SK-N-SH (cell line): ENCODE results near the gene EVL. TPM values are rescaled to one million over a fixed set of nuclear protein-coding genes. Genes with fewer than 3 reads are reported as not detected.

Experiments used
- CTCF ChIA-PET: fragments of 300-600, 350-600 bp; formaldehyde crosslinking; extraction: SDS; loops from one replicate; lab custom pipeline; 2021; lab: Yijun Ruan, JAX
- POLR2A ChIA-PET: fragments of 350-600 bp; sonication (Branson Sonifier 250); formaldehyde crosslinking; extraction: SDS; loops from one replicate; lab custom pipeline; 2020; ENCODE audit warnings: antibody characterized with exemption, inconsistent platforms; lab: Yijun Ruan, JAX
- DNase-seq: peaks from one replicate; pipeline ENCODE4 v3.0.0; 2012
- H2AFZ ChIP-seq: fragments of 200-600 bp; sonication (generic); 2 replicates; pipeline ENCODE4 v1.8.1; 2016; ENCODE audit warnings: antibody characterized with exemption, mild to moderate bottlenecking, low read depth
- H3F3A ChIP-seq: fragments of 200-600 bp; sonication (generic); replicated peaks from 2 replicates; pipeline ENCODE3; 2016; ENCODE audit warnings: antibody characterized with exemption, mild to moderate bottlenecking; ENCODE audit not compliant: insufficient read depth
- H3K27ac ChIP-seq, 2 experiments: fragments of 200-500 bp in 1 of 2; fragments of 200-600 bp in 1 of 2; sonication (Bioruptor generic) in 1 of 2; sonication (generic), shearing (Covaris generic) in 1 of 2; 2 replicates each; pipeline versions ENCODE4 v1.5.1 to v1.6.1; 2014 to 2016; ENCODE audit warnings: low read depth in 2 of 2, inconsistent platforms in 1 of 2, low read length in 1 of 2, mild to moderate bottlenecking in 1 of 2, mixed read lengths in 1 of 2
- H3K27me3 ChIP-seq: fragments of 200-600 bp; sonication (generic), shearing (Covaris generic); 2 replicates; pipeline ENCODE4 v1.6.1; 2016; ENCODE audit warnings: mixed run types; ENCODE audit not compliant: insufficient read depth
- H3K36me3 ChIP-seq, 2 experiments: fragments of 200-500 bp in 1 of 2; fragments of 200-600 bp in 1 of 2; sonication (Bioruptor generic) in 1 of 2; sonication (generic) in 1 of 2; replicated peaks in 1 of 2; 2 replicates each; pipeline versions ENCODE3 to v1.5.1; 2014 to 2016; ENCODE audit warnings: low read length in 1 of 2, mild to moderate bottlenecking in 1 of 2; ENCODE audit not compliant: insufficient read depth in 2 of 2, control insufficient read depth in 1 of 2
- H3K4me1 ChIP-seq, 2 experiments: fragments of 200-500 bp in 1 of 2; fragments of 200-600 bp in 1 of 2; sonication (Bioruptor generic) in 1 of 2; sonication (generic), shearing (Covaris generic) in 1 of 2; 2 replicates each; pipeline versions ENCODE4 v1.5.1 to v1.6.1; 2014 to 2016; ENCODE audit warnings: low read depth in 1 of 2, low read length in 1 of 2, mixed run types in 1 of 2; ENCODE audit not compliant: insufficient read depth in 2 of 2, control insufficient read depth in 1 of 2
- H3K4me2 ChIP-seq: fragments of 200-600 bp; sonication (generic), shearing (Covaris generic); 2 replicates; pipeline ENCODE4 v1.6.1; 2017; ENCODE audit warnings: mixed run types
- H3K4me3 ChIP-seq, 2 experiments: fragments of 200-500 bp in 1 of 2; fragments of 200-600 bp in 1 of 2; sonication (Bioruptor generic) in 1 of 2; sonication (generic), shearing (Covaris generic) in 1 of 2; 2 replicates each; pipeline versions ENCODE4 v1.5.1 to v1.8.1; 2014 to 2016; ENCODE audit warnings: low read depth in 2 of 2, inconsistent platforms in 1 of 2, low read length in 1 of 2, mild to moderate bottlenecking in 1 of 2, mixed read lengths in 1 of 2, moderate library complexity in 1 of 2
- H3K79me2 ChIP-seq: fragments of 200-600 bp; sonication (generic); 2 replicates; pipeline ENCODE4 v1.8.1; 2017; ENCODE audit warnings: mild to moderate bottlenecking; ENCODE audit not compliant: insufficient read depth
- H3K9ac ChIP-seq: fragments of 200-600 bp; sonication (generic); 2 replicates; pipeline ENCODE4 v1.6.1; 2017; ENCODE audit warnings: mixed run types
- H3K9me2 ChIP-seq: fragments of 200-600 bp; sonication (generic); 2 replicates; pipeline ENCODE4 v1.6.1; 2017; ENCODE audit warnings: mixed run types
- H3K9me3 ChIP-seq: fragments of 200-600 bp; sonication (generic); 2 replicates; pipeline ENCODE4 v1.6.1; 2017; ENCODE audit warnings: mixed run types, mild to moderate bottlenecking, moderate library complexity
- H4K20me1 ChIP-seq: fragments of 200-600 bp; sonication (generic); 2 replicates; pipeline ENCODE4 v1.6.1; 2017; ENCODE audit warnings: mild to moderate bottlenecking, mixed run types; ENCODE audit not compliant: insufficient read depth
- CHD2 ChIP-seq: fragments of 150-350 bp; IDR thresholded peaks from 2 replicates; pipeline ENCODE4 v1.6.1; 2018; ENCODE audit warnings: low read length; ENCODE audit not compliant: partially characterized antibody
- EP300 ChIP-seq, 2 experiments: IDR thresholded peaks; 2 replicates each; pipeline versions ENCODE4 v1.4.0 to v1.6.1; 2012; ENCODE audit warnings: borderline replicate concordance in 1 of 2, low read depth in 1 of 2, low read length in 1 of 2
- FOSL2 ChIP-seq: IDR thresholded peaks from 2 replicates; pipeline ENCODE4 v1.4.0; 2012; ENCODE audit warnings: low read depth, mild to moderate bottlenecking, moderate library complexity, borderline replicate concordance
- GABPA ChIP-seq: IDR thresholded peaks from 2 replicates; pipeline ENCODE4 v1.4.0; 2012; ENCODE audit warnings: low read depth, mild to moderate bottlenecking
- JUND ChIP-seq: IDR thresholded peaks from 2 replicates; pipeline ENCODE4 v1.4.0; 2012
- MAX ChIP-seq: IDR thresholded peaks from 2 replicates; pipeline ENCODE4 v1.4.0; 2012; ENCODE audit warnings: low read depth
- NFIC ChIP-seq: IDR thresholded peaks from 2 replicates; pipeline ENCODE4 v1.4.0; 2012; ENCODE audit warnings: borderline replicate concordance
- NRF1 ChIP-seq: IDR thresholded peaks from 2 replicates; pipeline ENCODE4 v1.6.1; 2012; ENCODE audit warnings: low read depth, mild to moderate bottlenecking, low read length
- POLR2AphosphoS5 ChIP-seq: IDR thresholded peaks from 2 replicates; pipeline ENCODE4 v1.6.1; 2012; ENCODE audit warnings: low read depth, low read length
- RCOR1 ChIP-seq: fragments of 150-350 bp; IDR thresholded peaks from 2 replicates; pipeline ENCODE4 v1.6.1; 2017; ENCODE audit warnings: antibody characterized with exemption, low read length
- RXRA ChIP-seq: IDR thresholded peaks from 2 replicates; pipeline ENCODE4 v1.4.0; 2012; ENCODE audit warnings: low read depth, mild to moderate bottlenecking, borderline replicate concordance
- YY1 ChIP-seq: IDR thresholded peaks from 2 replicates; pipeline ENCODE4 v1.4.0; 2012; ENCODE audit warnings: low read depth, mild to moderate bottlenecking
- ZBTB33 ChIP-seq: IDR thresholded peaks from 2 replicates; pipeline ENCODE4 v1.4.0; 2012; ENCODE audit warnings: low read depth, borderline replicate concordance
- WGBS: methylation state at CpG from one replicate; pipeline ENCODE4 v1.1.6; 2017; ENCODE audit warnings: low lambda C conversion rate; 5-methylcytosine and 5-hydroxymethylcytosine counted together
- polyA plus RNA-seq, 3 experiments: library from polyadenylated mRNA; depleted of rRNA; stranded (reverse); fragments of >200 nt; gene quantifications; 2 replicates each; pipeline ENCODE4 v1.2.3, GENCODE V29; 2012
- TF ChIP-seq, protein P1 (sequence below): fragments of 150-350 bp; IDR thresholded peaks from 2 replicates; pipeline ENCODE4 v1.6.1; 2016; ENCODE audit warnings: mild to moderate bottlenecking, low read depth, low read length
- TF ChIP-seq, protein P2 (sequence below): fragments of 150-350 bp; IDR thresholded peaks from 2 replicates; pipeline ENCODE4 v1.6.1; 2017; ENCODE audit warnings: antibody characterized with exemption, low read length, low read depth, borderline replicate concordance

Gene EVL
- polyA plus RNA-seq, 1 of the 3 experiments (the other 2 are of a cell fraction), result 36.5 TPM

DNA sequence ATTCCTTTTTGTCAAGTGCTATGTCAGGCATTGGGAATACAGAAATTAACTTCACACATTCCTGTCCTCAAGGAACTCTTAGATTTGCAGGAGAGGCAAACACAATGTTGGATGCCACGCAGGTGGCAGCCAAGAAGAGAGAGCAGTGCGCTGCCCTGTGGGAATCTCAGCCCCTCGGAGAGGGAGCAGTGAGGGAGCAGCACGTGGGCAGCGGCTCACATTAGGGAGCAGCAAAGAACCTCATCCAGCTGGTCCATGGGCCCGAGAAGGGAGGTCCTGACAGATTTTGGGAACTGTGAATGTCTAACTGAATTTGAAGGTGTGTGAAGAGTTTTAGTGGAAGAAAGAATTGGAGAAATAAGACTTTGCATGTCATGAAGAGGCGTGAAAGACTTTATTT lies 47.2 kb upstream of the EVL start:
- Histone ChIP-seq H3K4me1 (peaks cover 17 to 24% of the 10 kb centered on the region in 2 experiments), H3K79me2 (peaks cover 17% of the 10 kb centered on the region; the same call in 1 of the 2 replicates), H3K36me3 (no peaks in the 10 kb centered on the region), H3K9ac (no peak overlapping the region), H3K9me3 (no peaks in the 10 kb centered on the region), H3K27me3 (no peaks in the 10 kb centered on the region), H3K4me3 (no peak overlapping the region), H3F3A (no peaks in the 10 kb centered on the region), H2AFZ (no peak overlapping the region), H3K4me2 (no peak overlapping the region), H3K27ac (no peak overlapping the region), H3K9me2 (no peaks in the 10 kb centered on the region), H4K20me1 (no peaks in the 10 kb centered on the region; the same call in 1 of the 2 replicates)
- CTCF ChIA-PET, result interaction anchor here (1.0 to 3.2 kb wide), 4 partner anchors 13 to 90 kb away, joined by 3 to 15 read pairs (median 7); no protein-coding TSS in a partner anchor
- POLR2A ChIA-PET, result interaction anchor here (0.6 kb wide), 1 partner anchor 12 kb away, joined by 4 read pairs; no protein-coding TSS in a partner anchor
- DNase-seq, result no peak
- 95% methylated on average over 7 of the region's 7 CpGs for WGBS
- no peak for TF ChIP-seq FOSL2
- TF ChIP-seq CHD2, result no peak
- TF ChIP-seq, protein P1, sequence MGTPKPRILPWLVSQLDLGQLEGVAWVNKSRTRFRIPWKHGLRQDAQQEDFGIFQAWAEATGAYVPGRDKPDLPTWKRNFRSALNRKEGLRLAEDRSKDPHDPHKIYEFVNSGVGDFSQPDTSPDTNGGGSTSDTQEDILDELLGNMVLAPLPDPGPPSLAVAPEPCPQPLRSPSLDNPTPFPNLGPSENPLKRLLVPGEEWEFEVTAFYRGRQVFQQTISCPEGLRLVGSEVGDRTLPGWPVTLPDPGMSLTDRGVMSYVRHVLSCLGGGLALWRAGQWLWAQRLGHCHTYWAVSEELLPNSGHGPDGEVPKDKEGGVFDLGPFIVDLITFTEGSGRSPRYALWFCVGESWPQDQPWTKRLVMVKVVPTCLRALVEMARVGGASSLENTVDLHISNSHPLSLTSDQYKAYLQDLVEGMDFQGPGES, result no peak
- TF ChIP-seq RXRA, result no peak
- TF ChIP-seq RCOR1, result no peak
- TF ChIP-seq YY1, result no peak
- TF ChIP-seq, protein P2, sequence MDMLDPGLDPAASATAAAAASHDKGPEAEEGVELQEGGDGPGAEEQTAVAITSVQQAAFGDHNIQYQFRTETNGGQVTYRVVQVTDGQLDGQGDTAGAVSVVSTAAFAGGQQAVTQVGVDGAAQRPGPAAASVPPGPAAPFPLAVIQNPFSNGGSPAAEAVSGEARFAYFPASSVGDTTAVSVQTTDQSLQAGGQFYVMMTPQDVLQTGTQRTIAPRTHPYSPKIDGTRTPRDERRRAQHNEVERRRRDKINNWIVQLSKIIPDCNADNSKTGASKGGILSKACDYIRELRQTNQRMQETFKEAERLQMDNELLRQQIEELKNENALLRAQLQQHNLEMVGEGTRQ, result no peak
- TF ChIP-seq NRF1, result no peak
- TF ChIP-seq ZBTB33, result no peak
- no peak for TF ChIP-seq GABPA
- TF ChIP-seq EP300 (IDR thresholded peaks at IDR 0.05; ENCODE audit: borderline replicate concordance in 1 of 2, low read depth in 1 of 2, low read length in 1 of 2), result no peak
- no peak for TF ChIP-seq NFIC
- no peak for TF ChIP-seq JUND
- TF ChIP-seq MAX, result no peak
- no peak for TF ChIP-seq POLR2AphosphoS5
